ENCODE measurements around the gene EFHD1. TPM values are rescaled to one million over a fixed set of nuclear protein-coding genes. Genes with fewer than 3 reads are reported as not detected.
"Not testable (repeated sequence)": the region's sequence is repeated elsewhere in the genome, so short reads cannot be mapped to it uniquely, and the experiment has no call there.

The EFHD1 gene
- polyA plus RNA-seq, 2 donors: 1.3 to 3.9 TPM

DNA sequence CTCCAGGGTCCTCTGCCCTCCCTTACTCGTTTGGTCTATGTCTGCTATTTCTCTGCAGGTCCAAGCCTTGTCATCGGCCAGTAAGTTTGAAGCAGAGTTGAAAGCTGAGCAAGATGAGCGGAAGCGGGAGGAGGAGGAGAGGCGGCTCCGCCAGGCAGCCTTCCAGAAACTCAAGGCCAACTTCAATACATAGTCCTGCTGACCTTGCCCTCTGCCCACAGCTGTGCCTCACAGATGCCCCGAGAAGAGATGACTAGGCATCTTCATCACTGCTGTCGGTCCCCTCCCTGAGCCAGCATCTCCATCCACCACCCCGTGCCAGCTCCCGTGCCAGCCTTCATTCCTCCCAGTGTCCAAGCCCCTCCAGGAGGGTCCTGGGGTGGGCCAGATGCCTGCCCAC lies 48.1 kb downstream of the EFHD1 start:
- Histone ChIP-seq H3K27me3 (ENCODE audit: control insufficient read depth in 1 of 2, insufficient read depth in 2 of 2, low read length in 2 of 2) (no peaks in the 10 kb centered on the region), H3K36me3 (ENCODE audit: control insufficient read depth in 2 of 2, insufficient read depth in 2 of 2, low read length in 1 of 2) (no peaks in the 10 kb centered on the region), H3K4me3 (ENCODE audit: low read depth in 1 of 2, low read length in 2 of 2) (no peak overlapping the region), H3K27ac (ENCODE audit: low read depth in 2 of 2, low read length in 1 of 2) (no peak overlapping the region), H3K4me1 (ENCODE audit: control insufficient read depth in 2 of 2, insufficient read depth in 2 of 2, low read length in 1 of 2) (no peaks in the 10 kb centered on the region), H3K9me3 (ENCODE audit: control insufficient read depth in 2 of 2, insufficient read depth in 1 of 2, low read depth in 1 of 2, low read length in 1 of 2) (no peaks in the 10 kb centered on the region)
- WGBS, 2 donors: 87 to 90% methylated on average over 10 of the region's 10 CpGs

DNA sequence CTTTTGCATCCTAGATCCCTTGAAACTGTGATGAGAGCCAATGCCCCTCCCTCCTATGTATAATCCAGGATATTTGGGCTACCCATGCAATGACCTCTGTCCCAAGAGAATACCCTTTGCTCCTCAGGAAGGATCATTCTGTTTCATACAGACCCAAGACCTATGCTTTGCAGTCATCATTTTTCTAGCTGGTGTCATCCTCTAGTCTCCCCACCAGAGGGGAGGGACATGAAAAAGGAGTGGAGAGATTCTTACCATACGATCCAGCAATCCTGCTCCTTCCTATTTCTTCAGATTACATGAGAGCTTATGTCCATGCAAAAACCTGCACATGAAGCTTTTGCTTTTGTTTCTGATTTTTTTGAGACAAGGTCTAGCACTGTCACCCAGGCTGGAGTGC lies 50.0 kb downstream of the EFHD1 start:
- H3K9me3 ChIP-seq (ENCODE audit: control insufficient read depth in 2 of 2, insufficient read depth in 1 of 2, low read depth in 1 of 2, low read length in 1 of 2): no peaks in the 10 kb centered on the region
- no peaks in the 10 kb centered on the region for H3K36me3 ChIP-seq (ENCODE audit: control insufficient read depth in 2 of 2, insufficient read depth in 2 of 2, low read length in 1 of 2)
- H3K4me1 ChIP-seq (ENCODE audit: control insufficient read depth in 2 of 2, insufficient read depth in 2 of 2, low read length in 1 of 2): no peaks in the 10 kb centered on the region
- no peak overlapping the region for H3K4me3 ChIP-seq (ENCODE audit: low read depth in 1 of 2, low read length in 2 of 2)
- no peaks in the 10 kb centered on the region for H3K27me3 ChIP-seq (ENCODE audit: control insufficient read depth in 1 of 2, insufficient read depth in 2 of 2, low read length in 2 of 2)
- 32 to 35% methylated on average over 1 of the region's 1 CpG for WGBS, 2 donors
- H3K27ac ChIP-seq (ENCODE audit: low read depth in 2 of 2, low read length in 1 of 2): no peak overlapping the region

DNA sequence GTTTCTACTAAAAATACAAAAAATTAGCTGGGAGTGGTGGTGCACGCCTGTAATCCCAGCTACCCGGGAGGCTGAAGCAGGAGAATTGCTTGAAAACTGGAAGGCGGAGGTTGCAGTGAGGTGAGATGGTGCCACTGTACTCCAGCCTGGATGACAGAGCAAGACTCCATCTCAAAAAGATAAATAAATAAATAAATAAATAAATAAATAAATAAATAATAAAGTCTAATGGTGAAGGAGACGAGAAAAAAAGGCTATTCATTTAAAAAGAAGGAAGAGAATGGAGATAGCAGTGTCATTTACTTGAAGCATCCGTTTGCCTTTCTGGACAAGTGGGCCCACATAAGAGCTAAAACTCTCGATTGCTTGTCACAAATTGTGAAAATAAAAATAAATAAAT lies 52.0 kb downstream of the EFHD1 start:
- not testable (repeated sequence) for H3K4me1 ChIP-seq (ENCODE audit: control insufficient read depth in 2 of 2, insufficient read depth in 2 of 2, low read length in 1 of 2); H3K36me3 ChIP-seq (ENCODE audit: control insufficient read depth in 2 of 2, insufficient read depth in 2 of 2, low read length in 1 of 2); H3K27ac ChIP-seq (ENCODE audit: low read depth in 2 of 2, low read length in 1 of 2); H3K4me3 ChIP-seq (ENCODE audit: low read depth in 1 of 2, low read length in 2 of 2); H3K9me3 ChIP-seq (ENCODE audit: control insufficient read depth in 2 of 2, insufficient read depth in 1 of 2, low read depth in 1 of 2, low read length in 1 of 2); H3K27me3 ChIP-seq (ENCODE audit: control insufficient read depth in 1 of 2, insufficient read depth in 2 of 2, low read length in 2 of 2)
- 92 to 93% methylated on average over 6 of the region's 6 CpGs for WGBS, 2 donors

DNA sequence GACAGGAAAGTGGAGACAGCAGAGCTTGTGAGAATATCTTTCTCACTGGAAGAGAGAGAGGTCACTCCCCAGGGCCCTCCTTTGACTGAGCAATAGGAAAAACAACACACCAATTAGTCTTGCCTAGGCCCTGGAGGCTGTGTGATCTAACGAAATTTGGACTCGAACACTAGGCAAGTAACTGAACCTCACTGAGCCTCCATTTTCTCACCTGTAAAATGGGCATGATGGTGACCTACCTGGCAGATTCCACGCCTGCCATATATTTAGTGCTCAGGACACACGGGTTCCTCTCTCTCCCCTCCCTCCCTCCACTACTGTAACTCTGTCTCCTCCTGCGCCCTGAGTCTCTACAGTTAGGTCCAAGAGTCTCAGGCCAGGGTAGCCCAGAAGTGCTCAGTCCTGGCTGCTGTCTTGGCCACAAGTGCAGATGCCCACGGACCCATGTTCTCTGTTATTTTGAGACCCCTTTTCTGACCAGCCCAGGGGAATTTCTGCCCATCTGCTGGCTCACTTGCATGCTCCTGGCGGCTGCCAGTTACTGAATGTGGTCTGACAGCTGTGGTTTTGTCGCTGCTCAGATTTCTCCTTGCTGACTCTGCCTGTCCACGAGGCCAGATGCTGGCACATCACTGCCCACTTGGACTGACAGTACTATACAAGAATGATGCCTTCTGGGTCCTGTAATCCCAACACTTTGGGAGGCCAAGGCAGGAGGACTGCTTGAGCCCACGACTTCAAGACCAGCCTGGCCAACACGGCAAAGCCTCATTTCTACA lies 54.2 kb downstream of the EFHD1 start:
- 78 to 84% methylated on average over 11 of the region's 11 CpGs for WGBS, 2 donors
- Histone ChIP-seq H3K9me3 (ENCODE audit: control insufficient read depth in 2 of 2, insufficient read depth in 1 of 2, low read depth in 1 of 2, low read length in 1 of 2) (no peaks in the 10 kb centered on the region), H3K36me3 (ENCODE audit: control insufficient read depth in 2 of 2, insufficient read depth in 2 of 2, low read length in 1 of 2) (no peaks in the 10 kb centered on the region), H3K27ac (ENCODE audit: low read depth in 2 of 2, low read length in 1 of 2) (no peak overlapping the region), H3K4me3 (ENCODE audit: low read depth in 1 of 2, low read length in 2 of 2) (no peak overlapping the region), H3K4me1 (ENCODE audit: control insufficient read depth in 2 of 2, insufficient read depth in 2 of 2, low read length in 1 of 2) (peaks cover 0 to 3% of the 10 kb centered on the region in 2 donors), H3K27me3 (ENCODE audit: control insufficient read depth in 1 of 2, insufficient read depth in 2 of 2, low read length in 2 of 2) (no peaks in the 10 kb centered on the region)

DNA sequence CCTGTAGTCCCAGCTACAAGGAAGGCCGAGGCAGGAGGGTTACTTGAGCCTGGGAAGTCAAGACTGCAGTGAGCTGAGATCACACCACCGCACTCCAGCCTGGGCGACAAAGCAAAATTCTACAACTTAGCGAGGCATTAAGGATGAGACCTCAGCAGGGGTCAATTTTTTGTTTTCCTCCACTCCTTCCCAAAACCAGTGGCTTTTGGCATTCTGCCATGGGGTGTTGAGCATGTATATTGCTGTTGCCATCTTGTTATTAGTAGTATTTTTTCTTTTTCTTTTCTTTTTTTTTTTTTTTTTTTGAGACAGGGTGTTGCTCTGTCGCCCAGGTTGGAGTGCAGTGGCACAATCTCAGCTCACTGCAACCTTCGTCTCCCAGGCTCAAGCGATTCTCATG lies 54.8 kb downstream of the EFHD1 start:
- Histone ChIP-seq H3K27ac (ENCODE audit: low read depth in 2 of 2, low read length in 1 of 2) (no peak overlapping the region), H3K9me3 (ENCODE audit: control insufficient read depth in 2 of 2, insufficient read depth in 1 of 2, low read depth in 1 of 2, low read length in 1 of 2) (no peaks in the 10 kb centered on the region), H3K27me3 (ENCODE audit: control insufficient read depth in 1 of 2, insufficient read depth in 2 of 2, low read length in 2 of 2) (no peaks in the 10 kb centered on the region), H3K4me1 (ENCODE audit: control insufficient read depth in 2 of 2, insufficient read depth in 2 of 2, low read length in 1 of 2) (peaks cover 0 to 3% of the 10 kb centered on the region in 2 donors), H3K36me3 (ENCODE audit: control insufficient read depth in 2 of 2, insufficient read depth in 2 of 2, low read length in 1 of 2) (no peaks in the 10 kb centered on the region), H3K4me3 (ENCODE audit: low read depth in 1 of 2, low read length in 2 of 2) (no peak overlapping the region)
- 92 to 96% methylated on average over 7 of the region's 7 CpGs for WGBS, 2 donors

DNA sequence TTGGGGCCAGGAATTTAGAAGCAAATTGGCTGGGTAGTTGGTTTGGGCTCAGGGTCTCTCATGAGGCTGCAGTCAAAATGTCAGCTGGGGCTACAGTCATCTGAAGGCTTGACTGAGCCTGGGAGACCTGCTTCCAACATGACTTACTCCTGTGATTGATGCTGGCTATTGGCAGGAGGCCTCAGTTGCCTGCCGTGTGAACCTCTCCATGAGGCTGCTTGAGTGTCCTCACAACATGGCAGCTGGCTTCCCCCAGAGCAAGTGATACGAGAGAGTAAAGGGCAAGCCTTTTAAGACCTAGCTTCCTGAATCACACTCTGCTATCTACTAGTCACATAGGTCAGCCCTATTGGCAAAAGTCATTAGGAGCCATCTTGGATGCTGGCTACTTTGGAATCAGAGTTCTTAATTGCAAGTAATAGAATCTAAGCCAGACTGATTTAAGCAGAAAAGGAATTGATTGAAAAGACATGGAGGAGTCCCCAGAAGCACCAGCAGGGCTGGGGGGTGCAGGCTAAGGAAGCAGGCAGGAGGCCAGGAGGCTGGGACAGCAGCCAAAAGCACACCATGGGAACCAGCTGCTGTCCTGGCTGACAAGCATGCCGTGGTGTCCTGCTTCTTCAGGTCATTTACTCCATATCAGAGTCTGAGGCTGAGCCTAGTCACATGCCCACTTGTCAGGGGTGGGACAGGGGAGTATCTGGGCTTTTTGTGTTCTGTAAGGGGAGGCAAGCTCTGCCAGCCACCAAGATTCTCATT lies 55.9 kb downstream of the EFHD1 start:
- peaks cover 0 to 3% of the 10 kb centered on the region in 2 donors for H3K4me1 ChIP-seq (ENCODE audit: control insufficient read depth in 2 of 2, insufficient read depth in 2 of 2, low read length in 1 of 2)
- no peaks in the 10 kb centered on the region for H3K27me3 ChIP-seq (ENCODE audit: control insufficient read depth in 1 of 2, insufficient read depth in 2 of 2, low read length in 2 of 2)
- no peaks in the 10 kb centered on the region for H3K36me3 ChIP-seq (ENCODE audit: control insufficient read depth in 2 of 2, insufficient read depth in 2 of 2, low read length in 1 of 2)
- no peaks in the 10 kb centered on the region for H3K9me3 ChIP-seq (ENCODE audit: control insufficient read depth in 2 of 2, insufficient read depth in 1 of 2, low read depth in 1 of 2, low read length in 1 of 2)
- 42 to 61% methylated on average over 3 of the region's 3 CpGs for WGBS, 2 donors
- H3K27ac ChIP-seq (ENCODE audit: low read depth in 2 of 2, low read length in 1 of 2): no peak overlapping the region
- no peak overlapping the region for H3K4me3 ChIP-seq (ENCODE audit: low read depth in 1 of 2, low read length in 2 of 2)

DNA sequence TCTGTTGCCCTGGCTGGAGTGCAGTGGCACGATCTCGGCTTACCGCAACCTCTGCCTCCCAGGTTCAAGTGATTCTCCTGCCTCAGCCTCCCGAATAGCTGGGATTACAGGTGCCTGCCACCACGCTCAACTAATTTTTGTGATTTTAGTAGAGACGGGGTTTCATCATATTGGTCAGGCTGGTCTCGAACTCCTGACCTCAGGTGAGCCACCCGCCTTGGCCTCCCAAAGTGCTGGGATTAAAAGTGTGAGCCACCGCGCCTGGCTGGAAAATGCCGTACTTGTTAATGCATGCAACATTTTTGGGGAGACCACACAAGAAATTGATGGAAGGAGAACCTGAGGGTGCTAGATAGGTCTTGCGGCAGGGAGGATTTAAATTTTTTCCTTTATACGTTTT lies 57.7 kb downstream of the EFHD1 start:
- WGBS, 2 donors: 94 to 96% methylated on average over 13 of the region's 13 CpGs
- not testable (repeated sequence) for H3K4me3 ChIP-seq (ENCODE audit: low read depth in 1 of 2, low read length in 2 of 2)

DNA sequence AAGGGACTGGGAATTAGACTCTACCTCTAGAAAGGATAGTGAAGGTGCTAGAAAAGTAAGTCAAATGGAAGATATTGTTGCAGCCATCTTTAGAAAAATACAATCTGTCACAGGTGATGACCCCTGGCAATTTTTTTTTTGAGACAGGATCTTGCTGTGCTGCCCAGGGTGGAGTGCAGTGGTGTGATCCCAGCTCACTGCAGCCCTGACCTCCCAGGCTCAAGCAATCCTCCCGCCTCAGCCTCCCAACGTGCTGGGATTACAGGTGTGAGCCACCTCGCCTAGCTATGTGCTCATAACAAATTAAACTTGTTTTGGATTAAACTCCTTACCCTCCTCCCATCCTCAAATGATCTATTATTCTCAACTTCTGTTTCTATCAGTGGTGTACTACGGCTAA lies 59.9 kb downstream of the EFHD1 start:
- Histone ChIP-seq H3K27ac (ENCODE audit: low read depth in 2 of 2, low read length in 1 of 2) (no peak overlapping the region), H3K4me1 (ENCODE audit: control insufficient read depth in 2 of 2, insufficient read depth in 2 of 2, low read length in 1 of 2) (peaks cover 0 to 5% of the 10 kb centered on the region in 2 donors), H3K4me3 (ENCODE audit: low read depth in 1 of 2, low read length in 2 of 2) (no peak overlapping the region), H3K9me3 (ENCODE audit: control insufficient read depth in 2 of 2, insufficient read depth in 1 of 2, low read depth in 1 of 2, low read length in 1 of 2) (no peaks in the 10 kb centered on the region), H3K36me3 (ENCODE audit: control insufficient read depth in 2 of 2, insufficient read depth in 2 of 2, low read length in 1 of 2) (no peaks in the 10 kb centered on the region), H3K27me3 (ENCODE audit: control insufficient read depth in 1 of 2, insufficient read depth in 2 of 2, low read length in 2 of 2) (no peaks in the 10 kb centered on the region)
- WGBS, 2 donors: 87 to 88% methylated on average over 4 of the region's 4 CpGs

More for the DNA sequence above, 57.7 kb downstream of the EFHD1 start:
- not testable (repeated sequence) for H3K27me3 ChIP-seq (ENCODE audit: control insufficient read depth in 1 of 2, insufficient read depth in 2 of 2, low read length in 2 of 2); H3K36me3 ChIP-seq (ENCODE audit: control insufficient read depth in 2 of 2, insufficient read depth in 2 of 2, low read length in 1 of 2); H3K4me1 ChIP-seq (ENCODE audit: control insufficient read depth in 2 of 2, insufficient read depth in 2 of 2, low read length in 1 of 2); H3K27ac ChIP-seq (ENCODE audit: low read depth in 2 of 2, low read length in 1 of 2); H3K9me3 ChIP-seq (ENCODE audit: control insufficient read depth in 2 of 2, insufficient read depth in 1 of 2, low read depth in 1 of 2, low read length in 1 of 2)

DNA sequence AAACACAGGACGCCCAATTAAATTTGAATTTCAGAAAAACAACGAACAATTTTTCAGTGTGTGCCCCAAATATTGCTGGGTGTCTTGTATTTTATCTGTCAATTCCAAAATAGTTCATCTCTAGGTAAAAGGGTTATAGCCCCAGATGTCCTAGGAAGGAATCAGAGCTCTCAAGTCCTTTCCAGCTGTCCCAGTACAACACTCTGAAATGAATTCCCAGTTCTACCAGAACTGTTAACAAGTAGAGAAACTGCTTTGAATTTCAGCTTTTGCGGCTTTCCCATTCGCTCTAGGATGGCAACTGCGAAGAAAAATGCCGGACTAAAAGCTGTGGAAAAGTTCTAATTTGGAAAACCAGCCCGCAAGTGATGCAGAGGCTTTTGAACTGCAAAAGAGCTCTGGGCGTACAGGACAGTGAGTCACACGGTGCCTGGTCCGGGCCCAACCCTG lies 63.2 kb downstream of the EFHD1 start:
- H3K36me3 ChIP-seq (ENCODE audit: control insufficient read depth in 2 of 2, insufficient read depth in 2 of 2, low read length in 1 of 2): no peaks in the 10 kb centered on the region
- peaks cover 0 to 2% of the 10 kb centered on the region in 2 donors for H3K4me1 ChIP-seq (ENCODE audit: control insufficient read depth in 2 of 2, insufficient read depth in 2 of 2, low read length in 1 of 2)
- no peaks in the 10 kb centered on the region for H3K27me3 ChIP-seq (ENCODE audit: control insufficient read depth in 1 of 2, insufficient read depth in 2 of 2, low read length in 2 of 2)
- WGBS, 2 donors: 39 to 41% methylated on average over 10 of the region's 10 CpGs
- peak overlapping the region; percentile 36 to 96 for H3K4me3 ChIP-seq (ENCODE audit: low read depth in 1 of 2, low read length in 2 of 2)
- peak overlapping the region; percentile 36 to 79 for H3K27ac ChIP-seq (ENCODE audit: low read depth in 2 of 2, low read length in 1 of 2)
- H3K9me3 ChIP-seq (ENCODE audit: control insufficient read depth in 2 of 2, insufficient read depth in 1 of 2, low read depth in 1 of 2, low read length in 1 of 2): no peaks in the 10 kb centered on the region

Measured in esophagus (tissue), 2 donors.